HCT116 (cell line): ENCODE measurements around the gene ENHO. TPM values are rescaled to one million over a fixed set of nuclear protein-coding genes. Genes with fewer than 3 reads are reported as not detected.

Source experiments
- ATAC-seq: fragments of 200-7000 bp; cut with Tn5 transposase; 2 replicates; pipeline ENCODE4 v1.9.1; 2020; ENCODE audit warnings: mild to moderate bottlenecking, moderate library complexity
- BruUV-seq: library from RNA; stranded (reverse); fragments of 400-500 nt; replicated peaks from 2 replicates; lab custom pipeline; 2021; lab: Mats Ljungman, UMichigan
- CTCF ChIA-PET: fragments of 300-600 bp; sonication (Branson Sonifier 250); formaldehyde crosslinking; loops from one replicate; lab custom pipeline; 2021; ENCODE audit warnings: antibody characterized with exemption; lab: Charles Lee
- POLR2A ChIA-PET: fragments of 300-600, 350-600 bp; sonication (Branson Sonifier 250); formaldehyde crosslinking; loops from one replicate; lab custom pipeline; 2021; ENCODE audit warnings: antibody characterized with exemption; lab: Charles Lee
- RAD21 ChIA-PET, 2 experiments: fragments of 300-600 bp; sonication (Branson Sonifier 250); formaldehyde crosslinking; loops; one replicate each; lab custom pipeline; 2023; ENCODE audit warnings: low total read pairs in 2 of 2; ENCODE audit not compliant: uncharacterized antibody in 2 of 2, unreplicated experiment in 2 of 2, low non-redundant PET in 1 of 2; lab: Charles Lee
- DNase-seq: peaks from one replicate; pipeline ENCODE4 v3.0.0-alpha.2; 2010; ENCODE audit warnings: low read depth, low spot score
- H2AFZ ChIP-seq: fragments of 200-600 bp; shearing (Covaris generic), sonication (generic); 2 replicates; pipeline ENCODE4 v1.6.1; 2017; ENCODE audit warnings: low read depth, mixed run types, mixed read lengths, antibody characterized with exemption, low read length; ENCODE audit not compliant: poor library complexity, severe bottlenecking
- H3K27ac ChIP-seq: 2 replicates; pipeline ENCODE4 v1.5.1; 2012; ENCODE audit warnings: low read depth, low read length
- H3K27me3 ChIP-seq: fragments of 200-600 bp; sonication (generic); 2 replicates; pipeline ENCODE4 v1.6.1; 2016; ENCODE audit warnings: mixed run types, low read length, mixed read lengths; ENCODE audit not compliant: insufficient read depth
- H3K36me3 ChIP-seq, 2 experiments: fragments of 200-500 bp in 1 of 2; fragments of 200-600 bp in 1 of 2; sonication (Bioruptor generic) in 1 of 2; sonication (generic) in 1 of 2; 2 replicates each; pipeline versions ENCODE4 v1.5.1 to v1.6.1; 2014 to 2016; ENCODE audit warnings: low read length in 2 of 2, inconsistent platforms in 1 of 2, mixed read lengths in 1 of 2, mixed run types in 1 of 2; ENCODE audit not compliant: insufficient read depth in 2 of 2, control insufficient read depth in 1 of 2
- H3K4me1 ChIP-seq, 2 experiments: fragments of 200-600 bp in 1 of 2; sonication (generic) in 1 of 2; 2 replicates each; pipeline versions ENCODE4 v1.5.1 to v1.6.1; 2012 to 2017; ENCODE audit warnings: low read length in 2 of 2, inconsistent platforms in 1 of 2, mild to moderate bottlenecking in 1 of 2, mixed read lengths in 1 of 2, mixed run types in 1 of 2, moderate library complexity in 1 of 2; ENCODE audit not compliant: insufficient read depth in 2 of 2, control insufficient read depth in 1 of 2
- H3K4me2 ChIP-seq: fragments of 200-600 bp; sonication (generic); 2 replicates; pipeline ENCODE4 v1.6.1; 2017; ENCODE audit warnings: mixed run types, low read length, mixed read lengths
- H3K4me3 ChIP-seq, 2 experiments: fragments of 200-600 bp in 1 of 2; sonication (generic) in 1 of 2; replicated peaks in 1 of 2; 2 replicates each; pipeline ENCODE4 v1.5.1; 2011 to 2016; ENCODE audit warnings: low read length in 2 of 2, control low read depth in 1 of 2, low read depth in 1 of 2, mild to moderate bottlenecking in 1 of 2, mixed read lengths in 1 of 2, mixed run types in 1 of 2
- H3K79me2 ChIP-seq: fragments of 200-600 bp; sonication (generic); 2 replicates; pipeline ENCODE4 v1.6.1; 2017; ENCODE audit warnings: mild to moderate bottlenecking, mixed run types, low read length, moderate library complexity, mixed read lengths; ENCODE audit not compliant: insufficient read depth
- H3K9ac ChIP-seq: fragments of 200-600 bp; sonication (generic); 2 replicates; pipeline ENCODE4 v1.6.1; 2016; ENCODE audit warnings: low read length, mixed read lengths
- H3K9me2 ChIP-seq: fragments of 200-600 bp; sonication (generic), shearing (Covaris generic); 2 replicates; pipeline ENCODE4 v1.6.1; 2017; ENCODE audit warnings: mixed run types, mild to moderate bottlenecking, moderate library complexity; ENCODE audit not compliant: insufficient read depth
- H3K9me3 ChIP-seq, 2 experiments: fragments of 200-500 bp in 1 of 2; fragments of 200-600 bp in 1 of 2; sonication (Bioruptor generic) in 1 of 2; sonication (generic) in 1 of 2; 2 replicates each; pipeline ENCODE4 v1.6.1; 2014 to 2017; ENCODE audit warnings: low read length in 2 of 2, mixed read lengths in 2 of 2, inconsistent platforms in 1 of 2, low read depth in 1 of 2, mild to moderate bottlenecking in 1 of 2, mixed run types in 1 of 2, moderate library complexity in 1 of 2; ENCODE audit not compliant: control insufficient read depth in 1 of 2, insufficient read depth in 1 of 2
- H4K20me1 ChIP-seq: fragments of 200-600 bp; sonication (generic), shearing (Covaris generic); 2 replicates; pipeline ENCODE4 v1.6.1; 2017; ENCODE audit warnings: mixed run types, mild to moderate bottlenecking, moderate library complexity; ENCODE audit not compliant: insufficient read depth
- CEBPB ChIP-seq: IDR thresholded peaks from 2 replicates; pipeline ENCODE4 v1.6.1; 2012; ENCODE audit warnings: low read depth
- CTCF ChIP-seq, 3 experiments: fragments of 200-600 bp in 1 of 3; sonication (generic) in 1 of 3; IDR thresholded peaks in 2 of 3; conservative IDR thresholded peaks in 1 of 3; 2 replicates each; pipeline ENCODE4 v1.5.1; 2012 to 2017; ENCODE audit warnings: low read depth in 2 of 3, low read length in 2 of 3, antibody characterized with exemption in 1 of 3, borderline replicate concordance in 1 of 3, control low read depth in 1 of 3, mild to moderate bottlenecking in 1 of 3, mixed read lengths in 1 of 3, mixed run types in 1 of 3, moderate library complexity in 1 of 3; ENCODE audit not compliant: insufficient read depth in 1 of 3
- EGR1 ChIP-seq: IDR thresholded peaks from 2 replicates; pipeline ENCODE4 v1.6.1; 2012; ENCODE audit warnings: low read depth
- EZH2 ChIP-seq: fragments of 200-600 bp; sonication (generic); IDR thresholded peaks from 2 replicates; pipeline ENCODE4 v1.6.1; 2017; ENCODE audit warnings: antibody characterized with exemption, mixed run types
- MAX ChIP-seq: IDR thresholded peaks from 2 replicates; pipeline ENCODE4 v1.6.1; 2012
- POLR2A ChIP-seq: IDR thresholded peaks from 2 replicates; pipeline ENCODE4 v1.7.0; 2011; ENCODE audit warnings: borderline replicate concordance; ENCODE audit not compliant: insufficient read depth, insufficient read length; ENCODE audit errors: extremely low read depth
- RAD21 ChIP-seq: IDR thresholded peaks from 2 replicates; pipeline ENCODE4 v1.6.1; 2012; ENCODE audit warnings: low read depth, mild to moderate bottlenecking
- SIN3A ChIP-seq: IDR thresholded peaks from 2 replicates; pipeline ENCODE4 v1.6.1; 2012; ENCODE audit warnings: low read depth
- SRF ChIP-seq: IDR thresholded peaks from 2 replicates; pipeline ENCODE4 v1.6.1; 2012; ENCODE audit warnings: low read depth
- ZFX ChIP-seq: fragments of 450-650 bp; IDR thresholded peaks from 2 replicates; pipeline ENCODE4 v1.6.1; 2017
- intact Hi-C: fragments of 100-400 bp; cut with micrococcal nuclease; formaldehyde crosslinking; loops from 2 replicates; pipeline ENCODE4 v1.10.0; 2022
- total RNA-seq: library from RNA; stranded (reverse); gene quantifications from one replicate; pipeline ENCODE4 v1.2.1, GENCODE V29; 2021; ENCODE audit not compliant: unreplicated experiment

Gene ENHO
- total RNA-seq, 1 experiment from 2014 or later: 6.1 TPM

GRCh38 chr9:34506623-34507022, 16.2 kb downstream of the ENHO start:
- ChIA-PET CTCF (no interaction called here), POLR2A (no interaction called here), RAD21 (no interaction called here)
- Histone ChIP-seq H2AFZ (no peak overlapping the region), H3K9ac (no peak overlapping the region), H3K27ac (no peak overlapping the region), H4K20me1 (no peaks in the 10 kb centered on the region), H3K79me2 (no peaks in the 10 kb centered on the region), H3K9me2 (no peaks in the 10 kb centered on the region), H3K36me3 (no peaks in the 10 kb centered on the region), H3K4me3 (no peak overlapping the region), H3K4me2 (no peak overlapping the region), H3K9me3 (no peaks in the 10 kb centered on the region), H3K4me1 (peaks cover 4 to 10% of the 10 kb centered on the region in 2 experiments; a peak in 2 of 4 replicates), H3K27me3 (no peaks in the 10 kb centered on the region)
- ATAC-seq: no peak
- TF ChIP-seq ZFX (no peak), MAX (no peak), EGR1 (no peak), POLR2A (no peak), CTCF (IDR thresholded peaks at IDR 0.05 in 2 of 3, conservative IDR thresholded peaks at IDR 0.05 in 1 of 3; ENCODE audit: borderline replicate concordance in 1 of 3, insufficient read depth in 1 of 3, low read depth in 2 of 3, low read length in 2 of 3) (no peak), EZH2 (no peak), CEBPB (no peak), SRF (no peak), SIN3A (no peak), RAD21 (no peak)
- no TSS peak for BruUV-seq
- DNase-seq: no peak
- intact Hi-C loops: no loop called here
